DND-41 (cell line): ENCODE data around the gene DCHS1.

Experiments
- ATAC-seq: fragments of 200-7000 bp; cut with Tn5 transposase; 3 replicates; pipeline ENCODE4 v1.9.1; 2021; ENCODE audit warnings: low read depth; ENCODE audit not compliant: insufficient read depth
- DNase-seq: peaks from one replicate; pipeline ENCODE4 v3.0.0-alpha.2; 2020
- H2AFZ ChIP-seq: 2 replicates; pipeline ENCODE4 v1.6.0; 2012; ENCODE audit warnings: low read depth, low read length
- H3K27ac ChIP-seq: 2 replicates; pipeline ENCODE4 v1.5.1; 2012; ENCODE audit warnings: low read length, inconsistent platforms
- H3K27me3 ChIP-seq: fragments of 200-600 bp; sonication (generic); 2 replicates; pipeline ENCODE4 v1.6.0; 2012; ENCODE audit warnings: low read length, mild to moderate bottlenecking, inconsistent platforms; ENCODE audit not compliant: insufficient read depth, poor library complexity
- H3K36me3 ChIP-seq: 2 replicates; pipeline ENCODE4 v1.5.1; 2012; ENCODE audit warnings: low read length, inconsistent platforms; ENCODE audit not compliant: insufficient read depth
- H3K4me1 ChIP-seq: 2 replicates; pipeline ENCODE4 v1.5.1; 2012; ENCODE audit warnings: mild to moderate bottlenecking, low read length; ENCODE audit not compliant: insufficient read depth
- H3K4me2 ChIP-seq: 2 replicates; pipeline ENCODE4 v1.6.0; 2012; ENCODE audit warnings: mild to moderate bottlenecking, moderate library complexity, low read length, inconsistent platforms; ENCODE audit not compliant: insufficient read depth
- H3K4me3 ChIP-seq, 2 experiments: fragments of 200-600 bp in 1 of 2; shearing (Covaris generic) in 1 of 2; 2 replicates each; pipeline ENCODE4 v1.5.1; 2012 to 2016; ENCODE audit warnings: inconsistent platforms in 2 of 2, low read length in 2 of 2, mild to moderate bottlenecking in 2 of 2, low read depth in 1 of 2, moderate library complexity in 1 of 2
- H3K79me2 ChIP-seq: 2 replicates; pipeline ENCODE4 v1.6.0; 2012; ENCODE audit warnings: low read length, inconsistent platforms; ENCODE audit not compliant: insufficient read depth
- H3K9ac ChIP-seq: 2 replicates; pipeline ENCODE4 v1.6.0; 2012; ENCODE audit warnings: low read depth, mild to moderate bottlenecking, inconsistent platforms, low read length, moderate library complexity
- H3K9me3 ChIP-seq: 2 replicates; pipeline ENCODE4 v1.5.1; 2012; ENCODE audit warnings: low read length, moderate library complexity, mild to moderate bottlenecking, inconsistent platforms; ENCODE audit not compliant: insufficient read depth, severe bottlenecking
- H4K20me1 ChIP-seq: 2 replicates; pipeline ENCODE4 v1.6.0; 2012; ENCODE audit warnings: low read length; ENCODE audit not compliant: insufficient read depth
- EZH2 ChIP-seq: IDR thresholded peaks from 3 replicates; pipeline ENCODE4 v1.6.1; 2012; ENCODE audit warnings: borderline replicate concordance, low read depth, mild to moderate bottlenecking, moderate library complexity, low read length, inconsistent platforms; ENCODE audit not compliant: severe bottlenecking
- TF ChIP-seq, protein P1 (sequence below): IDR thresholded peaks from 2 replicates; pipeline ENCODE4 v1.5.1; 2012; ENCODE audit warnings: borderline replicate concordance, low read length, moderate library complexity, mild to moderate bottlenecking; ENCODE audit not compliant: poor library complexity, severe bottlenecking; ENCODE audit errors: extremely low read depth

Gene DCHS1

DNA sequence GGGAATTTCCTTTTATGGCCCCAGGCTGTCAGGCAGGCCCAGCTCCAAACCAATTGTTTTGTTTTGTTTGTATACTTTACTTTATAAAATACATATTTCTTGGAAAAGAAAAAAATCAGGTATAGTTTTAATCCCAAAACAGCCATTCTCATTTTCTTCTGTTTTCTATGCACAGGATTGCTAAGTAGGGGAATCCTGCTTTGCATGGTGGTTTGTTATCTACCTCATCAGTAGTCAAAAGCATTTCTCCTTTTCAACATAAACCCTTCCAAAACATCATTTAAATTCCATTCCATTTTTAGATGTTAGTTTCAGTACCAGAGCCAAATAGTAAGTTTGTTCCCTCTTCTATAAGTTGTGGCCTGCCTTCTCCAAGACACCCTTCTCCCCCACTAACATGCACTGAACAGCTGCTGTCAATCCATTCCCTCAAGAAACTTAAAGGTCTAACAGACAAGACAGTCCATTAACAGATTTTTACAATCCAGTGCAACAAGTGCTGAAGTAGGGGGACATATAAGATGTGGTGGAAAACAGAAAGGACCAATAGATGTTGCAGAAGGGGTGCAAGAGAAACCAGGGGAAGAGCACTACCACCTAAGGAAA, 48.3 kb downstream of the DCHS1 start:
- H3K4me1 ChIP-seq = peaks cover 62% of the 10 kb centered on the region
- H3K27ac ChIP-seq = no peak overlapping the region
- H3K9ac ChIP-seq = no peak overlapping the region
- H2AFZ ChIP-seq = no peak overlapping the region
- no peaks in the 10 kb centered on the region for H3K9me3 ChIP-seq
- H3K4me3 ChIP-seq = no peak overlapping the region
- H3K27me3 ChIP-seq = no peaks in the 10 kb centered on the region
- H3K4me2 ChIP-seq = 0 out of 2 replicates have a peak overlapping the region, but pooled peaks have one; percentile 1
- DNase-seq = no peak
- H3K79me2 ChIP-seq = peaks cover 67% of the 10 kb centered on the region
- H4K20me1 ChIP-seq = peaks cover 21% of the 10 kb centered on the region
- H3K36me3 ChIP-seq = peaks cover 46% of the 10 kb centered on the region
- no peak for ATAC-seq
- TF ChIP-seq EZH2 = no peak

DNA sequence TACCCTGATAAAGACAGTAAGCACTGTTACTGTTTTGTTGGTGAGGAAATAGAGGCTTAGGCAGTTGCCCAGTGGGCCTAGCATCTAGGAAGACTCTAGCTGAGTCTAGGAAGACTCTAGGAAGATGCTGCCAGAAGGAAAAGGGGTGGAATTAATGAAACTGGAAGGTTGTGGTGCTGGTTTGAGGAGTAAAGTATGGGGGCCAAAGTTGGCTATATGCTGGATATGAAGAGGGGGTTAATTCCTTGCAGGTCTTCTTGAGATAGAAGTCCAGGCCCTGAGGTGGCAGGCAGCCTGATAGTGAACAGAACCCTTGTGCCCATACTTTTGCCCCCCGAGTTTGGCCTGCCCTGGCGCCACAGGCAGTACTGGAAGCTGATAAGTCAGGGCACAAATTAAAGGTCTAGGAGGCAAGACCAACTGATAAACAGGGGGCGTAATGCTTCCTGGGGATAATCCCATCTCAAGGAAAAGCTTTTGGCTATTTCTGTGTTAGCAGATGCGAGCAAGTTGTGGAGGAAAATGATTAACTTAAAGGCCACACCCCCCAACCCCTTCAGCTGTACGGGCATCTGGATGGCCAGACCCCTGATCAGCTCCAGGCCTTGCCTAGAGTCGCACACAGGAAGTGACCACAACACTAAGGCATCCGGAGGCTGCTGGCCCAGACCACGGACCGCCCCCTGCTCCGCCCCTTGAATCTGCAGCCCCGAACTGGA, 49.0 kb downstream of the DCHS1 start:
- DNase-seq (peak; percentile 48), ATAC-seq (no peak)
- Histone ChIP-seq H3K4me3 (no peak overlapping the region), H3K36me3 (peaks cover 49% of the 10 kb centered on the region), H3K4me2 (peak overlapping the region; percentile 1; the same call in 1 of the 2 replicates), H3K27me3 (no peaks in the 10 kb centered on the region), H3K79me2 (peaks cover 71% of the 10 kb centered on the region), H2AFZ (no peak overlapping the region), H3K27ac (no peak overlapping the region), H4K20me1 (peaks cover 26% of the 10 kb centered on the region), H3K9ac (no peak overlapping the region), H3K9me3 (no peaks in the 10 kb centered on the region), H3K4me1 (peaks cover 69% of the 10 kb centered on the region)
- no peak for TF ChIP-seq EZH2
- TF ChIP-seq, protein P1, sequence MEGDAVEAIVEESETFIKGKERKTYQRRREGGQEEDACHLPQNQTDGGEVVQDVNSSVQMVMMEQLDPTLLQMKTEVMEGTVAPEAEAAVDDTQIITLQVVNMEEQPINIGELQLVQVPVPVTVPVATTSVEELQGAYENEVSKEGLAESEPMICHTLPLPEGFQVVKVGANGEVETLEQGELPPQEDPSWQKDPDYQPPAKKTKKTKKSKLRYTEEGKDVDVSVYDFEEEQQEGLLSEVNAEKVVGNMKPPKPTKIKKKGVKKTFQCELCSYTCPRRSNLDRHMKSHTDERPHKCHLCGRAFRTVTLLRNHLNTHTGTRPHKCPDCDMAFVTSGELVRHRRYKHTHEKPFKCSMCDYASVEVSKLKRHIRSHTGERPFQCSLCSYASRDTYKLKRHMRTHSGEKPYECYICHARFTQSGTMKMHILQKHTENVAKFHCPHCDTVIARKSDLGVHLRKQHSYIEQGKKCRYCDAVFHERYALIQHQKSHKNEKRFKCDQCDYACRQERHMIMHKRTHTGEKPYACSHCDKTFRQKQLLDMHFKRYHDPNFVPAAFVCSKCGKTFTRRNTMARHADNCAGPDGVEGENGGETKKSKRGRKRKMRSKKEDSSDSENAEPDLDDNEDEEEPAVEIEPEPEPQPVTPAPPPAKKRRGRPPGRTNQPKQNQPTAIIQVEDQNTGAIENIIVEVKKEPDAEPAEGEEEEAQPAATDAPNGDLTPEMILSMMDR = no peak

DNA sequence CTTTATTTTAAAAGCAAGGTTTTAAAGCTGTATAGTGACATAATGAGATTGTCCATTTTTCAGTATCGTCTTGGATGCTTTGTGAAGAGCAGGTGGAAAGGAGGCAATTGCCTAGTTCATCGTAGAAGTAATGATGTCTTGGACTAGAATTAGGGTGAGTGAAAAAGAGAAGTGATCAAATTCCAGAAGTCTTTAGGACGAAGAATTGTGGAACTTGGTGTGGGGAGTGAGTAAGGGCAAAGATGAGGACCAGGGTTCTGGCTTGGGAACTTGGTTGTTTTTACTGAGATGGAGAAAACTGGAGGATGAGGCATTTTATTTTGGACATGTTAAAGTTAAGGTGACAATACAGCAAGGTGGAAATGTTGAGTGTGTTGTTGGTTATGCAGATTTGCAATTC, 50.8 kb downstream of the DCHS1 start:
- H2AFZ ChIP-seq = peak overlapping the region; percentile 83; the same call in 1 of the 2 replicates
- ATAC-seq = no peak
- H3K27me3 ChIP-seq = no peaks in the 10 kb centered on the region
- peaks cover 75% of the 10 kb centered on the region for H3K79me2 ChIP-seq
- H3K9me3 ChIP-seq = no peaks in the 10 kb centered on the region
- peaks cover 49% of the 10 kb centered on the region for H3K36me3 ChIP-seq
- H4K20me1 ChIP-seq = peaks cover 30% of the 10 kb centered on the region
- TF ChIP-seq EZH2 = no peak
- TF ChIP-seq, protein P1 = no peak
- peak overlapping the region; percentile 76 for H3K4me2 ChIP-seq
- peak overlapping the region; percentile 73 for H3K9ac ChIP-seq
- peak overlapping the region; percentile 69 for H3K27ac ChIP-seq
- H3K4me3 ChIP-seq = peak overlapping the region; percentile 57 to 77; a peak in 3 of 4 replicates
- H3K4me1 ChIP-seq = peaks cover 66% of the 10 kb centered on the region
- DNase-seq = no peak

DNA sequence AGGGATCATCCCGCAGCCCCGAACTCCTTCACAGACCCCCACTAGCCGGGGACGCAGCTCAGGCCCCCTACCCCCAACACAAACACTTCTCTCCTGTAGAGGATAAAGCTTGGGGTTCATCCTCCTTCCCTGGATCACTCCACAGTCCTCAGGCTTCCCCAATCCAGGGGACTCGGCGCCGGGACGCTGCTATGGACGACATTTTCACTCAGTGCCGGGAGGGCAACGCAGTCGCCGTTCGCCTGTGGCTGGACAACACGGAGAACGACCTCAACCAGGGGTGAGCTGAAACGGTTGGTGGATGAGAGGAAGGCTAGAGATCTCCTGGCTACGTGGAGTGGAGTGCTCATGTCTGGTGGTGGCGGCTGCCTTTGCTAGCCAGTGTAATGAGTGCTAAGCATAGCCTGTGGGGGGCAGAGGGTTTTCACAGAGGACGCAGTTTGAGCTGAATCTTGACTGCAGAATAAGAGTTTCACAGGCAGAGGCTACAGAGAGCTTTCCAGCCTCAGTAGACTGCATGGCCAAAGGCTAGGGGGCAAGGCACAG, 51.5 kb downstream of the DCHS1 start:
- H3K79me2 ChIP-seq = peaks cover 79% of the 10 kb centered on the region
- H3K9ac ChIP-seq = peak overlapping the region; percentile 73
- H3K36me3 ChIP-seq = peaks cover 49% of the 10 kb centered on the region
- H3K9me3 ChIP-seq = no peaks in the 10 kb centered on the region
- H3K27ac ChIP-seq = peak overlapping the region; percentile 69
- peaks cover 34% of the 10 kb centered on the region for H4K20me1 ChIP-seq
- H3K4me3 ChIP-seq = peak overlapping the region; percentile 57 to 77
- TF ChIP-seq, protein P1 = peak; percentile 53
- TF ChIP-seq EZH2 = no peak
- DNase-seq (peak; percentile 52), ATAC-seq (peak; percentile 64)
- peak overlapping the region; percentile 83 for H2AFZ ChIP-seq
- H3K4me2 ChIP-seq = peak overlapping the region; percentile 76
- peaks cover 59% of the 10 kb centered on the region for H3K4me1 ChIP-seq
- no peaks in the 10 kb centered on the region for H3K27me3 ChIP-seq
